NCI-H2029 (cell line): ENCODE measurements around the gene KCNQ1OT1.

Experiments used
- DNase-seq: peaks from one replicate; lab custom pipeline; 2025; lab: John Stamatoyannopoulos, UW

Gene KCNQ1OT1

GRCh38 chr11:2582351-2582945 lies 117.3 kb downstream of the KCNQ1OT1 start:
- DNase-seq = no peak

GRCh38 chr11:2581931-2582350 lies 117.9 kb downstream of the KCNQ1OT1 start:
- no peak for DNase-seq

GRCh38 chr11:2581151-2581930 lies 118.5 kb downstream of the KCNQ1OT1 start:
- DNase-seq = no peak

- DNase-seq = no peak
Observed at GRCh38 chr11:2580571-2581001, 119.2 kb downstream of the KCNQ1OT1 start.

- no peak for DNase-seq
Observed at GRCh38 chr11:2580061-2580421, 119.8 kb downstream of the KCNQ1OT1 start.

GRCh38 chr11:2579315-2580060 lies 120.3 kb downstream of the KCNQ1OT1 start:
- no peak for DNase-seq

GRCh38 chr11:2578929-2579270 lies 120.9 kb downstream of the KCNQ1OT1 start:
- no peak for DNase-seq

- DNase-seq = no peak
Observed at GRCh38 chr11:2577991-2578928, 121.5 kb downstream of the KCNQ1OT1 start.

GRCh38 chr11:2577031-2577990 lies 122.5 kb downstream of the KCNQ1OT1 start:
- DNase-seq = no peak

- no peak for DNase-seq
Observed at GRCh38 chr11:2576549-2576948, 123.2 kb downstream of the KCNQ1OT1 start.

GRCh38 chr11:2576111-2576510 lies 123.7 kb downstream of the KCNQ1OT1 start:
- DNase-seq = no peak

GRCh38 chr11:2575591-2576051 lies 124.2 kb downstream of the KCNQ1OT1 start:
- no peak for DNase-seq

GRCh38 chr11:2574553-2575535 lies 125.0 kb downstream of the KCNQ1OT1 start:
- DNase-seq = no peak

GRCh38 chr11:2574043-2574552 lies 125.7 kb downstream of the KCNQ1OT1 start:
- no peak for DNase-seq

GRCh38 chr11:2573240-2574042 lies 126.4 kb downstream of the KCNQ1OT1 start:
- no peak for DNase-seq

- DNase-seq = no peak
Observed at GRCh38 chr11:2572491-2573239, 127.1 kb downstream of the KCNQ1OT1 start.

GRCh38 chr11:2571598-2572281 lies 128.1 kb downstream of the KCNQ1OT1 start:
- DNase-seq = no peak
